Activated T-helper 9 cell treated with anti-CD3 and anti-CD28 coated beads, Interleukin-2, amount 50 U/mL, for 16 hours (primary cell): ENCODE data around the gene GTF2A1.
"Not testable (repeated sequence)": the region's sequence is repeated elsewhere in the genome, so short reads cannot be mapped to it uniquely, and the experiment has no call there.

Experiments
- DNase-seq: peaks from one replicate; pipeline ENCODE4 v3.0.0-alpha.2; 2020; ENCODE audit warnings: low read depth

The GTF2A1 gene

GRCh38 chr14:81231540-81231939, 10.8 kb upstream of the GTF2A1 start:
- DNase-seq = no peak

- DNase-seq = no peak
Observed at GRCh38 chr14:81224222-81224621, 3.5 kb upstream of the GTF2A1 start.

DNA sequence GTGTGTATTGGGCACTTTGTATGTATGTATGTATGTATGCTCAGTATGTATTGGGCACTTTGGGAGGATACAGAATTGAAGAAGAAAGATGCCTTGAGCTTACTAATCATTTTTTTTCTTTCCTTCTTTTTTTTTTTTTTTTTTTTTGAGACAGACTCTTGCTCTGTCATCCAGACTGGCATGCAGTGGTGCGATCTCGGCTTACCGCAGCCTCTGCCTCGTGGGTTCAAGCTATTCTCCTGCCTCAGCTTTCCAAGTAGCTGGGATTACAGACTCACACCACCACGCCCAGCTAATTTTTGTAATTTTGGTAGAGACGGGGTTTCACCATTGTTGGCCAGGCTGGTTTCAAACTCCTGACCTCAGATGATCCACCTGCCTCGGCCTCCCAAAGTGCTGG, 3.0 kb upstream of the GTF2A1 start:
- DNase-seq = not testable (repeated sequence)

GRCh38 chr14:81222691-81223090, 1.9 kb upstream of the GTF2A1 start:
- no peak for DNase-seq

- DNase-seq = no peak
Observed at GRCh38 chr14:81222126-81222525, 1.4 kb upstream of the GTF2A1 start.

DNA sequence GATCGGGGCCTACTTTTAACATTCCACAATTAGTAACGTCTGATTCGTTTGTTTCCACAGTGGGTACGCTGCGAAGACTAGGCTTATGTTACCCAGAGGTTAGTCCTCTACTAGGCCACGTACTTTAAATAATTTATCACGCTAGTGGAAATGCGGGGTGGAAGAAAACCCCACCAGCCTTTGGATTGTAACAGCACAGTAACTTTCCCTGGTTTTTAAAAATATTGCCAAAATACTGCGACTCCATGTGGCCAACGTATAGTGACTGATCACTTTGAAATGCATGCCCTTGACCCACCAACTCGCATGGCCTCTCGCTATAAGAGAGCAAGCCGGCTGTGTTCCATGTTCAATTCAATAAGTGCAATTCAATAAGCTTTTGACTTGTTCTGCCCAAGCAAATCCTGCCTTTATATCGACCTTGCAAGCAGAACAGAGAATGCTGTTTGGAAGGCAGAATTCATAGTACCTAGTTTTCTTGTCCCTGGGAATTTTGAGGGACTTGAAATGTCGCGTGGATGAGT, 882 bp upstream of the GTF2A1 start:
- DNase-seq = no peak

GRCh38 chr14:81220580-81220829, 254 bp downstream of the GTF2A1 start:
- DNase-seq = no peak

- peak; percentile 31 for DNase-seq
Observed at GRCh38 chr14:81219759-81220579, 790 bp downstream of the GTF2A1 start.

DNA sequence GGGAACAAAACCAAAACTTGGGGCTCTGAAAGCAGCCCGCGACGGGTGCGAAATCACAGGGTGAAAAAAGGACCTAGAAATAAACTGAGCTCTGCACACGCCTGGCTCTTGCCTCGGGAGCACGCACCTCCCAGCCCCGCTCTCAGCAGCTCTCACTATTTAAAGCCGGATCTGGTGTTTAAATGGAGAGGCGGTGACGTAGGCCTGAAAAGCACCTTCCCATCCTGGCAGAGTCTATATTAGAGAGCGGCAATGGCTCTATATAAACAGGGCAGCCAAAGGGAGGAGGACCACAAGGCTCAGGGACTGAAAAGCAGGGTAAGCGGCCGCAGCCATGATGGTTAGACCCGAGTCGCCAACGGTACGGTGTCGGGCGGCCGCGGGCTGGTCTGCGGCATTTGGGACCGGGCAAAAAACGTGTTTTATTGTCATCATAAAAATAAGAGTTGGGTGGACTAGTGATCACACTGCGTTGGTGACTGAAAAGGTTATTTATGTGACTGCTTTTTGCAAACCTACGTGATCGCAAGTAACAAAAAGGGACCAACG, 1.5 kb downstream of the GTF2A1 start:
- DNase-seq = peak; percentile 70

DNA sequence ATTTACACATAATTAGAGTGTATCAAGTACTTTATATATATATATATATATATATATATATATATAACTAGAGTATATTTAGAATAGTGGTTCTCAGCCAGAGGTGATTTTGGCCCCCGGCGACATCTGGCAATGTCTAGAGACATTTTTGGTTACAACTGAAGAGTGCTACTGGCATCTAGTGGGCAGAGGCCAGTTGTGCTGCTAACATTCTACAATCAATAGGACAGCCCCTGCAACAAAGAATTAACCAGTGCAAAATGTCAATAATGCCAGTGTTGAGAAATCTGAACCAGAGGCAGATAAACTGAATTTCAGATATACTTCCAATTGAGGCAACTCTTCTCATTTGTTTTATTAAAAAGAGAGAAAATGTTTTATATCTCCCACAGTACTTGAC, 8.9 kb downstream of the GTF2A1 start:
- DNase-seq = no peak

DNA sequence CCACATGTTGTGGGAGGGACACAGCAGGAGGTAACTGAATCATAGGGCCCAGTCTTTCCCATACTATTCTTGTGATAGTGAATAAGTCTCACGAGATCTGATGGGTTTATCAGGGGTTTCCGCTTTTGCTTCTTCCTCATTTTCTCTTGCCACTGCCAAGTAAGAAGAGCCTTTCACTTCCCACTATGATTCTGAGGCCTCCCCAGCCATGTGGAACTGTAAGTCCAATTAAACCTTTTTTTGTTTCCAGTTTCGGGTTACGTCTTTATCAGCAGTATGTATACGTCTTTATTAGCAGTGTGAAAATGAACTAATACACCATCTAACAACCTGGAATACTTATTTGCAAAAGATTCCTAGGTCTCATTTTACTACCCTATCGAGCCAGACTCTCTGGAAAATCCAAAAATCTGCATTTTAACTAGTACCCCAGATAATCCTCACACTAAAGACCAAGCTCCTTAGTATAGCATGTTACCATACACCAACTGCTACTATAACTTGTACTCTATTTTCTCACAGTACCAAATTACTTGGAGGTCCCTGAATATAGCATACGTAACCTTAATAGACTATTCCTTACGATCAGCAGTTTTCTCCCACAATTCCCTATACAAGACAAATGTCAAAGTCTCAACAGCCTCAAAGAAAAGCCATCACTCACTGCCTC, 11.5 kb downstream of the GTF2A1 start:
- DNase-seq = no peak

DNA sequence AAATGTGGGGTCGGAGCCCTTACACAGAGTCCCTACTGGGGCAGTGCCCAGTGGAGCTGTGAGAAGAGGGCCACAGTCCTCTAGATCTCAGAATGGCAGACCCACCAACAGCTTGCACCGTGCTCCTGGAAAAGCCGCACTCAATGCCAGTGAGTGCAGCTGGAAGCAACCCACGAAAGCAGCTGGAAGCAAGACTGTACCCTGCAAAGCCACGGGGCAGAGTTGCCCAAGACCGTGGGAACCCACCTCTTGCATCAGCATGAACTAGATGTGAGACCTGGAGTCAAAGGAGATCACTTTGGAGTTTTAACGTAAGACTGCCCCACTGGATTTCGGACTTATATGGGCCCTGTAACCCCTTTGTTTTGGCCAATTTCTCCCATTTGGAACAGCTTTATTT, 12.3 kb downstream of the GTF2A1 start:
- no peak for DNase-seq

GRCh38 chr14:81206115-81206514, 14.6 kb downstream of the GTF2A1 start:
- no peak for DNase-seq

DNA sequence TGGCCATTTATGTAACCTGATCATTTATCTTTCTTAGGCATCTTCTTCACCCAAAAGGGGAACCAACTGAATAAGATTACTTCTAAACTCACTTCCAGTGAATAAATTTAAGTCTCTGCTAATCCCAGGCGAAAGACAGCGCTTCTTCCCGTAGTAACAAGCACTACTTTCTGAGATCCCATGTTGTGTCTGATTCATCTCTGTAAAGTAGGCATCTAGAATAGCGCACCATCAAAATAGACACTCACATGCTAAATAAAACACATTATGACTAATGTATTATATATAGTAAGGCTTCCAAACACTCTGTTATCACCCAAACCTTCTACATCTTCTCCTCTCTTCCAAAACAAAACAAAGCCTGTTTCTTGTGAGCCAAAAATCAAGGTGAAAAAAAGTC, 15.1 kb downstream of the GTF2A1 start:
- DNase-seq = no peak

GRCh38 chr14:81200054-81200453, 20.7 kb downstream of the GTF2A1 start:
- no peak for DNase-seq

DNA sequence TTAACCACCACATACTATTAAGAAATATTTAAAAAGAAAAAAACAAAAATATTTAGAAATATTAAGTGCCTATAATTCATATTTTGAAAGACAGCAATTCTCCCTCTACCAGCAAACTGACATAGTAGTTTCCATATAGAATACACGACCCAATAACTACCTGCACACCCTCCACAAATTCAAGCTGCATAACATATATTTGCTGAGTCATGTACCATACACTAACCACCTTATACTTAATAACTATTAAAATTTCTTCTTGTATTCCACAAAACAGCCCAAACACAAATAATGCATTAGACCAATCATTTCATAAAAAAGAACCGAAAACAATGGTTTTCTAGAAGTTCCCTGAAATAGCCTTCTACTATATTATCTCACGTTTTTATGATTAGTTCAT, 21.7 kb downstream of the GTF2A1 start:
- DNase-seq = no peak

DNA sequence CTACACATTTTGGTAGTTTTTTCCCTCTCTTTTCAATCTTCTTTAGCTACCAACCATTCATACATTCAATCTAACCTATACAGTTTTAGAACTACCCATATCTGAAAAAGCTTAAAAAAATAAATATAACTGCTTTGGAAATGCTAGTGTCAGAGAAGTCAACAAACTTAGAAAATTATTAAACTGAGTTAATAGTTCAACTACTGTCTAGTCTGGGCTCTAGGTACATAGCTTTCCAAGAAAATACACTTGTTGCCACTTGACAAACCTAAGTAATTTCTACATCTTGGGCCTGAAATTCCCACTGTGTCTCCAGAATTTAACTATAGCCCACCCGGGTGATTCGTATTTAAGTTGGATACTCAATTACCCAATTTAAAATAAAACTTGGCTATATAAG, 22.1 kb downstream of the GTF2A1 start:
- no peak for DNase-seq

GRCh38 chr14:81193924-81194633, 26.7 kb downstream of the GTF2A1 start:
- no peak for DNase-seq

- DNase-seq = no peak
Observed at GRCh38 chr14:81192594-81192993, 28.2 kb downstream of the GTF2A1 start.

DNA sequence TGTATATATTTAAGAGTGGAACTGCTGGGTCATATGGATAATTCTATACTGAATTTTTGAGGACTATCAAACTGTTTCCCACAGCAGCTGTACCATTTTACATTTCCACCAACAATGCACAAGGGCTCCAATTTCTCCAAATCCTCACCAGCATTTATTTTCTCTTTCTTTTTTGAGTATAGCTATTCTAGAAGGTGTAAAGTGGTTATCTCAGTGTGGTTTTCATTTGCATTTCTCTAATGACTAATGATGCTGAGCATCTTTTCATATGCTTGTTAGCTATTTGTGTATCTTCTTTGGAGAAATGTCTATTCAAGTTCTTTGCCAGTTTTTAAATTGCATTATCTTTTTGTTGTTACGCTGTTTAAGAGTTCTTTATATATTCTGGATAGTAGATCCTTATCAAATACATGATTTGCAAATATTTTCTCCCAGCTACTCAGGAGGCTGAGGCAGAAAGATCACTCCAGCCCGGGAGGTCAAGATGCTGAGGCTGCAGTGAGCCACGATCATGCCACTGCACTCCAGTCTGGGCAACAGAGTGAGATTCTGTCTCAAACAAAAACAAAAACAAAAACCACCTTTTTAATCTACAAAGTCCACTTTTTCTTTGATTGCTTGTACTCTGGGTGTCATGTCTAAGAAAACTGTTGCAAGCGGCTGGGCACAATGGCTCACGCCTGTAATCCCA, 32.8 kb downstream of the GTF2A1 start:
- no peak for DNase-seq

DNA sequence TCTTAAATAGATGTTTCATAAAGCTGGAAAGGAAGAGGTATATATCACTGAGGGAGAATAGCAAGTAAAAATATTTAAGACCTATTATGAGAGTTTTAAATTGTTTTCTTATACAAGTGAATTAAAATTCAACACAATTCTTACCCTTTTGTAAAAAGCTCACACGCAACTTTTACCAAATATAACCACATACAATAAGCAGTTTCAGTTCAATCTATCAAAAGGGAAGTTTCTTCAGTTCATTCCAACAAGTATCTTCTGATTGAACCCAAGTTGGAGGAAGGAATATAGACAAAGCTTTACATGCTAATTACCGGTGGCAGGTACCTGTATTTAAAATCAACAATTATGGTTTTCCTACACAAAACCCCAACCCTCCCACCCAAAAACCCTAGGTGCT, 41.1 kb downstream of the GTF2A1 start:
- no peak for DNase-seq

DNA sequence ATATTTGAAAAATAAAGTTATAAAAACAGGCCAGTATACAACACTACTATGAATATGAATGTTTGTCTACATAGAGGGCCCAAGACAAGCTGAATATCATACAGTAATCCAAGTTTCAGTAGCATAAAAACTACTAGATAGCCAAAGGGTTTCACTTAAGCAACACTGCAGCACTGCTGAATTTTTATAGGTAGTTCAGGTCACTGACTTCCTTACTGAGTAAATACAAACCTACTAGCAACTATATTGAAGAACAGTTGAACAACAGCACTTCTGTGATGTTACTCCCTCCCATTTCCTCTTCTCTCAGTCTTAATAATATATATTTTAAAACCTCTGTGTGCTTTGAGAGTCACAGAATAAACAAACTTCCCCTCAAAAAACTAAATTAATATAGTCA, 42.7 kb downstream of the GTF2A1 start:
- no peak for DNase-seq
